HG02763 (cell line): ENCODE measurements around the gene TMEM117.
"Not testable (repeated sequence)": the region's sequence is repeated elsewhere in the genome, so short reads cannot be mapped to it uniquely, and the experiment has no call there.

Experiments
- ATAC-seq: cut with Tn5 transposase; IDR thresholded peaks from one replicate; pipeline ENCODE4 v1.9.1; 2021; ENCODE audit warnings: mild to moderate bottlenecking, moderate library complexity; ENCODE audit not compliant: unreplicated experiment

The TMEM117 gene

DNA sequence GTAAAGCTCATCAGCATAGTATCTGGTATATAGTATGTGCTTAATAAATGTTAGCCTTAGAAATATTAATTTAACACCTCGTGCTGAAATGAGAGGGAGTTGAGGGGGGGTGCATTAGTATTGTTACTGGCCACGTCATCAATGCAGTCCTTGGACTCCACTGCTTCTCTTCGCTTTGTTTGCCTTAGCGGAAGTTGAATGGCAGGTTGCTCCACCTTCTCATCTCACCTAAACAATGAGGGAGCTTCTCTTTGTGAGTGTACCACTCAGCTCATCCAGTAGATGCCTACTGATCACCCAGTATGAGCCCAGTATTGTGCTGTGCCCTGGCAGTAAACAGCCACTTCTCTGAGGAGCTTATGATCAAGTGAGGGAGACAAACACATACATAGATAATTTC is 4.5 kb downstream of the TMEM117 start:
- ATAC-seq: no peak

DNA sequence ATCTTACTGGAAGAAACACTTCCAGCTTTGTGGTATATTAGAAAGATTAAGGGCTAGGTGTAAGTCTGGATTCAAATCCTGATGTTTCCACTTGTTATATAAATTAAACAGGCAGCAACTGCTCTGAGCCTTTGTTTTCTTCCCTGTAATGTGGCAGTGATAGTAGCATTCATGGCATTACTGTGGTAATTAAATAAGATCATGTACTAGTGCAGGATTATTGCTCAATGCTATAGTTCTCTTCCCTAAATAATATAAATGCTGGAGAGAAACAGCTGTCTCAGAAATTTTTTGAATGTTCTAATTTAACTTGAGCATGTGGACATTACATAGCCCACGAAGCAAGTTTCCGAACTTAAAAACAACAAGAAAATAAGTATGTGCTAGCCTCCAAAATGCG is 5.4 kb downstream of the TMEM117 start:
- ATAC-seq: no peak

DNA sequence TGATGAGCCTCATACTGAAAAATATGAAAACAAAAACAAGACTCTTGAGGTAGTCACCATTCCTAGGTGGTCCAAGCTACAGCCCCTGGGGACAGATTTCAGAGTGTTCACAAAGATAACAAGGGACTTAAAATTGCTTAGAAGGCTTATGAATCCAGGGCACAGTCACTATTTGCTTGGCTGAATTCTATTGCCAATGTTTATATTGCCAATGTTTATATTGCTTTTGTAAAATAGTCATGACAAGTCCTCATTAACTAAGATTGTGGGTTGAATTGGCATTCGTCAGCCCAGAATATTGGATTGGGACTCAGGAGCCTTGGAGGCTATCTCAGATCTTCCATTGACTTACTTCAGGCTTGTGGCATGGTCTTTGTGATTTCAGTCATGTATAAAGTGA is 6.4 kb downstream of the TMEM117 start:
- ATAC-seq: no peak

DNA sequence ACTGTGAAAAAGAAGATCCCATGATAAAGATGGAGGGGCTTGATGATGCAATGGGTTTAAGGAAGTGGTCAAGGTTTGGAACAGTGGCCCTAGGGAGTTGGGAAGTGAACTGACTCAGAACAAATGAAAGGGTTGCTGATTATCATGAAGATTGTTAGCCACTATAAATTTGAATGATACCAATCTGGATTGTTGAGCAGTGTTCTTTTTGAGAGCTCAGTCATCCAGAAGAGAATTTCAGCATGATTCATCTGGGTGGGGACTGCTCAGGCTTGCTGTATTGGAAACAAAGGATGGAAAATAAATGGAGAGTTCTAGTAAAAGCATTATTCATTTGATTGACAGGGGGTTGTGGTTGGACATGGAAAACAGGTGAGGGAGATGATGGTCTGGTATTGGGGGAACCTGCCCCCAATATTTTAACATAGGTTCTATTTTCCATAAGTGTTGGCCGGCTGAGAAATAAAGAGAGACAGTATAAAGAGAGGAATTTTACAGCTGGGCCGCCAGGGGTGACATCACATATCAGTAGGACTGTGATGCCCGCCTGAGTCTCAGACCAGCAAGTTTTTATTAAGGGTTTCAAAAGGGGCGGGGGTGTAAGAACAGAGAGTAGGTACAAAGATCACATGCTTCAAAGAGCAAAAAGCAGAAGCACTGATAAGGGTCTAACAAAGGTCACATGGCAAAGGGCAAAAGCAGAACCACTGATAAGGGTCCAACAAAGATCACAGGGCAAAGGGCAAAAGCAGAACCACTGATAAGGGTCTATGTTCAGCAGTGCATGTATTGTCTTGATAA is 11.7 kb downstream of the TMEM117 start:
- ATAC-seq: not testable (repeated sequence)

DNA sequence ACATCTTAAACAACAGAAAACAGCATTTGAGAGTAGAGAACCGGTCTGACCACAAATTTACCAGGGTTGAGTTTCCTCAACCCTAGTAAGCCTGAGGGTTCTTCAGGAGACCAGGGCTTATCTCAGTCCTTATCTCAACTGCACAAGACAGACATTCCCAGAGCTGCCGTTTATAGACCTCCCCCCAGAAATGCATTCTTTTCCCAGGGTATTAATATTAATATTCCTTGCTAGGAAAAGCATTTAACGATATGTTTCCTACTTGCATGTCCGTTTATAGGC is 12.3 kb downstream of the TMEM117 start:
- no peak for ATAC-seq

DNA sequence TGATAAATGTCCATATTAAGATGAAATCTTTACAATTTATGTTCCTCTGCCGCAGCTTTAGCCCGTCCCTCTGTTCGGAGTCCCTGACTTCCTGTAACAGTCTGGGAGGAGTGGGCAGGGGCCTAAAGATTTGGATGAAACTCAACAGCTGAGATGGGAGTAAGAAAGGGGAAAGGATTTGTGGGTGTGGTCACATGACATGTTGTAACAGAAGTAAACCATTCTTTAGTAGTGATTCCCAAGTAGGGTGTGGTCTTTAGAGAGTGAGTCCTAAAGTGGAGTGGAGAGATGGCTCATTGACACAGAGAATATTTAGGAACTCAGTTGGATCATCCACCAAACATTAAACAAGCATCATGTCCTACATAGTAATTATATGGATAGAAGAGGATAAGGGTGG is 12.9 kb downstream of the TMEM117 start:
- no peak for ATAC-seq

DNA sequence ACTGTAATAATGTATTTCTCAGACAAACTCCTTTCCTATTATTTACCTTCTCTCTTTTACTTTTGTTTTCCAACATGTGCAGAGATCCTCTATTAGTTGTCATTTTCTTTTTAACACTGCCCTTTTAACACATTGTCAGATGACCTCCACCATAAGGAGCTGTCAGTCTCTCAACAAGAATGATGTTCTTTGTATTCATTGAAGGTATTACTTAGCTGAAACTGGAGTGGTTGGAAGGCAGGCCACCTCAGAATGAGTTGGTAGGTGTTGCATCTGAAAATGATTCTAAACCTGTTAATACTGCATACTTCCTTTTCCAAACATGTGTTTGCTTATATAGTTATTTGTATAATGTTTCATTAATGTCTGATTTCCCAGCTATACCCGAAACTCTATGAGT is 16.9 kb downstream of the TMEM117 start:
- no peak for ATAC-seq

DNA sequence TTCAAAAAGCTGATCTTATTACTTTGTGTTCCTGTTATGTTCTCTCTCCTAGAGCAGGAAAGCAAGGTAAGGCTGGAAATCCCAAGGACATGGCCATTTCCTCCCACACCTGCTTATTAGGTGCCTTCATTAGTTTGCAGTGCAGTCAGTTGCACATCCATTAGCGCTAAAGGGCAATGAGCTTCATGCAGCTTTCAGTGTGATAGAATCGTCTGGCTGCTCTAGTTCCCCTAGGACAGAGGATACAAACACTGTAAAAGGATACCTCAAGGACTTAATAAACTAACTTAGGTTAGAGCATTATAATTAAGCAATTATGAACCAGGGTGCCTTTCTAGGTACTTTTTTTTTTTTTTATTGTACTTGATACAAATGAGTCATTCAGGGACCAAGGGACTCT is 21.1 kb downstream of the TMEM117 start:
- no peak for ATAC-seq

DNA sequence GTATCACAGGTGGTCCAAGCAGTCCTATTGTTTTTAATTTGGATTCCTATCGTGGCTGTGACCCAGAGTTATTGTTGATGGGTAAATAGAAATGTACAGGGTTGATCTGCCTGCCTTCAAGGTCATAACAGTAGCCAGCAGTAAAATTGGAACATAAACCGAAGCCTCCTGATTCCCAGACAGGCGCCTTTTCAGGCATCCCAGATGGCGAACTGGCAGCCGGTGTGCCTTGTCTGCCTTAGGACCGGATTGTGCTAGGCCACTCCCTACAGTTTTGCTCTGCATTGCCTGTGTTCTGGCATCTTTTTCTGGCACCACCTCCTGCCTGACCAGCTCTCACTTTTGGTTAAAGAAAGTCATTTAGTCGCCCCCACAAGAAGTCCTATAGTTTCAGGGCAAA is 22.2 kb downstream of the TMEM117 start:
- no peak for ATAC-seq

DNA sequence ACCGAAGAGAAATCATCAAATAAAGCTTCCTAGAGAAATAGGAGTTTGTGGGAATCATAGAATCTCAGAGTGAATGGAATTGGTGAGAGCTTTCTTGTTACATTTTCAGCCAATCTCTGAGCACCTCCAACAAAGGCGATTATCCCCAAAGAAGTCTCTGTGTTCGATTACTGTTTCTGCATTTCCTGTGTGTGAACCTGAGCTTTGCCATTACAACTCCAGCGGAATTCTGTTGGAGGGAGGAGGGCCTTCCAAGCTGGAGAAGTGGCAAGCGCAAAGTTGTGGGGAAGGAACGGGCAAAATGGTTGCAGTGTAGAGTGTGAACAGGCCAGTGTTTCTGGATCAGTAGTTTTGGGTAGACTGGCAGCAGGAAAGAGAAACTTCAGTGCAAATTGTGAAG is 23.1 kb downstream of the TMEM117 start:
- ATAC-seq: no peak

DNA sequence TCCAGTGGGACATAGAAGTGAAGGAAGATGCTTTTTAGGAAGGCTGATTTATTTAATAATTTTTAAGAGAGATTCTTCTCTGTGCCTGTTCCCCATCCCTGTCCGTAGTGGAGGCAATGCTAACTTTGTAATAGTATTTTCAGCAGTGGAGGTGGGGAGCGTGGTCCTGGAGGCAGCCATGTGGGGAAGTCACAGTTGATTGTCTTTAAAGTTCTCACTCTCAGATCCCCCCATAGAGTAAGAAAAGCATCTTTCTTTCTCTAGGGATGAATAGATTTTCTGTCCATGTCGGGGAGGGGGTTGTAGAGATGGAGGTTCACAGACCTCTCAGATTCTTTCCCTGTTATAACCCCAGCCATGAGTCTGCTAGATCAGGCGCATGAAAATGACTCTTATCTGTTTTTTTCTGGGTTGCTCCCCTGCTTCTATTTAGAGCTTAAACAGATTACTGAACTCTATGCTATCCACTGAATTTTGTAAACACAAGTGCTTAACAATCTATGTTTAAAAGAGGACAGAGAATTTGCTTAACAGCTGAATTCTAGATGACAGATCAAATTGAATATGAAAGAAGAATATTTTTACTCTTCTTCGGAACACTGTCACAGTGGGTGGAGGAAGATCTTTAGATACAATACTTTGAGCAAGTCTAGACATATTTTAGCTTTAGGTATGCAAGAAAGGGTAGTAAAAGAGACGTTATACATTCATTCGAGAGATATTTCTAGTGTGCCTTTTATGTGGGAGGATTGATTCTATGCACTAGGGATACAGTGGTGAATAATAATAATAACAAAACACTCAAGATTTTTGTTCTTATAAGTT is 25.3 kb downstream of the TMEM117 start:
- ATAC-seq: no peak

DNA sequence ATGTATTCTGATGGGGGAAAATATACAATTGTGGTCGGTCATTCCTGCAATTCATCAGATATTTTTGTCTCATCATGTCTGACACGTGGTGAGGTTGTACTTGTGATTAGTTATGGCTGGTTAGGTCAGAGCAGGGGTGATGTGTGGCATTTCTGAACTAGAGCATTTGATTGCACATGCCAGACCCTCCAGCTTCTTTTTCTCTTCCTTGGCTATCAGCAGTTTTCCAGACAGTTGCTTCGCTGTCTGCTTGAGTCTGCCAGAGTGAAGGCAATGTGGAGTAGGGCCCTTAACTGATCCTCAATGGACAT is 25.9 kb downstream of the TMEM117 start:
- no peak for ATAC-seq

DNA sequence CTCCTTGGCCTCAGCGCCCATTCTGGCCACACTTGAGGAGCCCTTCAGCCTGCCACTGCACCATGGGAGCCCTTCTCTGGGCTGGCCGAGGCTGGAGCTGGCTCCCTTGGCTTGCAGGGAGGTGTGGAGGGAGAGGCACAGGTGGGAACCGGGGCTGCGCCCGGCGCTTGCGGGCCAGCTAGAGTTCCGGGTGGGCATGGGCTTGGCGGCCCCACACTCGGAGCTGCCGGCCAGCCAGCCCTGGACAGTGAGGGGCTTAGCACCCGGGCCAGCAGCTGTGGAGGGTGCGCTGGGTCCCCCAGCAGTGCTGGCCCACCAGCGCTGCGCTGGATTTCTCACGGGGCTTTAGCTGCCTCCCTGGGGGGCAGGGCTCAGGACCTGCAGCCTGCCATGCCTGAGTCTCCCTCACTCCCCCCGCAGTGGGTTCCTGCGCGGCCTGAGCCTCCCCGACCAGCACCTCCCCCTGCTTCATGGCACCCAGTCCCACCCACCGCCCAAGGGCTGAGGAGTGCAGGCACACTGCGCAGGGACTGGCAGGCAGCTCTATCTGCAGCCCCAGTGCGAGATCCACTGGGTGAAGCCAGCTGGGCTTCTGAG is 28.0 kb downstream of the TMEM117 start:
- ATAC-seq: no peak

DNA sequence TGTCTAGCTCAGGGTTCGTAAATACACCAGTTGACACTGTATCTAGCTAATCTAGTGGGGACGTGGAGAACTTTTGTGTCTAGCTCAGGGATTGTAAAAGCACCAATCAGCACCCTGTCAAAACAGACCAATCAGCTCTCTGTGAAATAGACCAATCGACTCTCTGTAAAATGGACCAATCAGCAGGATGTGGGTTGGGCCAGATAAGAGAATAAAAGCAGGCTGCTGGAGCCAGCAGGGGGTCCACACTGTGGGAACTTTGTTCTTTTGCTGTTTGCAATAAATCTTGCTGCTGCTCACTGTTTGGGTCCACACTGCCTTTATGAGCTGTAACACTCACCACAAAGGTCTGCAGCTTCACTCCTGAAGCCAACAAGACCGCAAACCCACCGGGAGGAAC is 28.7 kb downstream of the TMEM117 start:
- ATAC-seq: not testable (repeated sequence)

DNA sequence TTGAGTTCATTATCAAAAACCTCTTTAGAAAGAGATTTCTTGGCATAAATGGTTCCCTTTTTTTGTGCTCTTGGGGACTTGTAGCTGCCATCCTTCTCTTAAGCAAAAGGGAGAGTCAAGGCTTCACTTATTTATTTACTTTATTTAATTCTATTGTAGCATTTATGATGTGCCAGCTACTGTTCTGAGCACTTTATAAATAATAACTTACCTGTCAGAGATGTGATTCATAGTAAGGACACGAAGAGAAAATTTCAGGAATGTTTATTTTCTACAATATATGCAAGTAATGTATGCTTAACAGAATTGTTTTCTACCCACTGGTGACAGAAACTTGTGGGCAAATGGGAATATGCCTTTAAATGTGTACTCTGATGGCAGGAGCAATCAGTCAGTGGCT is 33.3 kb downstream of the TMEM117 start:
- no peak for ATAC-seq

DNA sequence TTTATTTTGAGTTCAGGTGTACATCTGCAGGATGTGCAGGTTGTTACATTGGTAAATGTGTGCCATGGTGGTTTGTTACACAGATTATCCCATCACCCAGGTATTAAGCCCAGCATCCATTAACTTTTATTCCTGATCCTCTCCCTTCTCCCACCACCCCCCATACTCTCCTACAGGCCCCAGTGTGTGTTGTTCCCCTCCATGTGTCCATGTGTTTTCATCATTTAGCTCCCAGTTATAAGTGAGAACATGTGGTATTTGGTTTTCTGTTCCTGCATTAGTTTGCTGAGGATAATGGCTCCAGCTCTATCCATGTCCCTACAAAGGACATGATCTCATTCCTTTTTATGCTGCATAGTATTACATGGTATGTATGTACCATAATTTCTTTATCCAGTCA is 33.9 kb downstream of the TMEM117 start:
- ATAC-seq: not testable (repeated sequence)

DNA sequence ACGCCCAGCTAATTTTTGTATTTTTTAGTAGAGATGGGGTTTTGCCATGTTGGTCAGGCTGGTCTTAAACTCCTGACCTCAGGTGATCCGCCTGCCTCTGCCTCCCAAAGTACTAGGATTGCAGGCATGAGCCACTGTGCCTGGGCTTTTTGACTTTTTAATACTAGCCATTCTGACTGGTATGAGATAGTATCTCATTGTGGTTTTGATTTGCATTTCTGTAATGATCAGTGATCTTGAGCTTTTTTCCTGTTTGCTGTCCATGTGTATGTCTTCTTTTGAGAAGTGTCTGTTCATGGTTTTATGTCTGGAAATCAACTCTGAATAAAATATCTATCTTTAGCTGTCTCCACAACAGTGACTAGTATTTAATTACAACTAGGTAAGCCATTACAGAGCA is 35.4 kb downstream of the TMEM117 start:
- not testable (repeated sequence) for ATAC-seq

DNA sequence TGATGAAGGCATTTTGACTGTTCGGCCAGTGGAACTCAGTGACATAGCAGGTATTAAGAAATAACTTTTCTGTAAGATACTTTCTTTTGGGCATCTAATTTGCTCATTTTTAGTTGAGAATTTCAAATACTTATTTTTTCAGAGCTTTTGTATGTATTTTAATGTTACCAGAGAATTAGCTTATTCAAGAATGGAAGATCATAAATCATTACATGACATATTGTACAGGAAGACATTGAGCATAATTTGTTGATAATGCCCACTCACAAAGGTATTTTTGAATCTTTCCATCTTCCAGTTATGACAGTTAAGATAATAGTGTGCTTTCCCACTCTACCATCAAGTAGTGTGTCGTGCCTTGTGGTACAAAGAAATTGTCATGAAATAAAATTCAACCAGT is 36.5 kb downstream of the TMEM117 start:
- no peak for ATAC-seq

DNA sequence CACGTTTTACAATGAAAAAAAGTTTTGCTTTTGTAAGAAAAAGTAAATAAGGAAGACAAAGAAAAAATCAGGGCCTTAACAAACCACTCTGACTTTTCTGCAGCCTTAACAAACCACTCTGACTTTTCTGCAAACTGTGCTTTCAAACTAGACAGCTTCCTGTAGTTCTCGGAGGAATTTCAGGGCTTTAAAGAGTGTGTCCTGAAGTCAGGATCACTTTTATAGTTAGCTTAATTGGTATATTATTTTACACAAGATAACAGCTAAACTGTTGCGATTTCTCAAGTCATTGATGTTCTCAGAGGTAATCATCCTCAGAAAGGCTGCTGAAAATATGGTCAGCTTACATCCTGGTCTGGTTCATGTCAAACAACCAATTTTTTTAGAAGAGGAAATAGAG is 42.2 kb downstream of the TMEM117 start:
- no peak for ATAC-seq

DNA sequence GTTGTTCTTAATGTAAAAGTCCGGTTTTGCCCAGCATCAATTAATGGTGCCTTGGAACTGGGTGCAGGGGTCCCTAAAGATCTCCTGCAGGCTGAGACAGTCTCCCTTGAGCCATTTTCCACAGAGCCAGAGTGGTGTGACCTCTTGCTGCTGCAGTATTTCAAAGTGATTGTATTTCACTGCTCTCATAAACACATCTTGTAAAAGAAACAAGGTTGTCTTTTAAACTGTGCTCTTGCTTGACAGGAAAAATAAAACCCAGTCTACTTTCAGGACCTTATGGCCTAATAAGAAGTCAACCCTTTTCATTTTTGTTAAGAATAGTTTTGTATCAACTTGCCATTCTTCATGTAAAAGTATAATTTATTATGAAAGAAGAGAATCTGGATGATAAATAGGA is 44.7 kb downstream of the TMEM117 start:
- ATAC-seq: no peak

DNA sequence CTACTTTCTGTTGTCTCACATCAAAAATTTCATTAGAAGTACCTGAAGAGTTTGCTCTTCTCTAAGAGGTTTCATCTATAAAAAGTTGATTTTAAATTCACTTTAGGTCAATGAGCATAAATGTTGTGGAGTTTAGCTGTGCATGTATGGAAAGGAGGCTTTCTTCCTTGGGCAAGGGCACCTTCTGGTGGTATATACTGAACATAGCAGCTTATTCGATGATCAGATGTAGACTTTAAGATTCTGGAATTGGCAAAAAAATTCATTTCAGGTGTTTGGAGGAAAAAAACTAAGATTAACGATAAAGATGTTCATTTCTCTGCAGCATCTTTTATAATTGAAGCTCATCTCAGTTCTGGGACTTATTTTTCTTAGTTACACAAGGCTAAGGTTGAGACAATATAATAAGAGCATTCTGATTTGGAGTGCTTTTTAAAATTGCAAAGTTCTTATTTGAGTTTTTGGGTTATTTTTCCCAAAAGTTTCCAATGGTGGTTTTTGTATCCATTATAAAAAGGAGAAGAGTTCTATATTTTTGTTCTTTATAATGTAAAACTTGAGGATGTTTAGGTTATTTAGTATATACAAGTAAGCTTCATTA is 46.8 kb downstream of the TMEM117 start:
- ATAC-seq: peak; percentile 81

DNA sequence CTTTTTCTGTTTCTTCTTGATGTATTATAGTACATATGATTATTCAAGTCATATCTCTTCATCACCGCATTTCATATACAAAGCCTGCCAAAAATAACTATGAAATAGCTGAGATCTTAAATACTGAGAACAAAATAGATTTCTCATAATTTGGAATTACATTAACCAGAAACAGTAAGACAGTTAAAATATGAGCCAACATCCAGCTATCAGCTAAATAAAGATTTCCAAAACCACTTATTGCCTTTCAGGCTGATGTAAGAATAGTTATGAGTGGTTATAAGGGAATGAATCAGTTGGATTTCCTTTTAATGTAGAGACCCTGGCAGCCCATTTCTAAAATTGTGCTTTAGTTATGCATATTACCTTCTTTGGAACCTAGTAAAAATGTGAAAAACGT is 47.4 kb downstream of the TMEM117 start:
- no peak for ATAC-seq
